Erythroblast (primary cell): ENCODE measurements around the gene HSD3B1.
A peak's percentile ranks its signal among the peaks of the same experiment; 100 is the strongest.
"Not testable (repeated sequence)": the region's sequence is repeated elsewhere in the genome, so short reads cannot be mapped to it uniquely, and the experiment has no call there.

ENCODE experiments used
- DNase-seq, 2 experiments: peaks; one replicate each; lab custom pipeline; 2025; lab: John Stamatoyannopoulos, UW
- GATA1 ChIP-seq: IDR thresholded peaks from 2 replicates; pipeline ENCODE4 v1.6.1; 2011; ENCODE audit warnings: low read depth, mild to moderate bottlenecking, control low read depth, low read length, moderate library complexity
- POLR2A ChIP-seq: IDR thresholded peaks from 2 replicates; pipeline ENCODE4 v1.6.1; 2011; ENCODE audit warnings: mild to moderate bottlenecking, low read length

The HSD3B1 gene

GRCh38 chr1:119554183-119554582, 47.2 kb downstream of the HSD3B1 start:
- DNase-seq: peak; percentile 62 to 65
- no peak for TF ChIP-seq POLR2A
- no peak for TF ChIP-seq GATA1

- TF ChIP-seq POLR2A (no peak), GATA1 (no peak)
- no peak for DNase-seq
Observed at GRCh38 chr1:119556423-119556822, 49.4 kb downstream of the HSD3B1 start.

- not testable (repeated sequence) for DNase-seq
Observed at GRCh38 chr1:119560402-119560801, 53.4 kb downstream of the HSD3B1 start.

GRCh38 chr1:119564548-119564947, 57.5 kb downstream of the HSD3B1 start:
- TF ChIP-seq POLR2A (no peak), GATA1 (no peak)
- no peak for DNase-seq
